BE2C (cell line): ENCODE measurements around the gene SRC.

Source experiments
- DNase-seq: peaks from one replicate; pipeline ENCODE4 v3.0.0-alpha.2; 2020
- H3K27me3 ChIP-seq: fragments of 250-450 bp; sonication (Bioruptor Pico); 2 replicates; pipeline ENCODE4 v1.5.1; 2020; ENCODE audit warnings: mild to moderate bottlenecking
- H3K36me3 ChIP-seq: fragments of 250-450 bp; sonication (Bioruptor Pico); 2 replicates; pipeline ENCODE4 v1.5.1; 2020; ENCODE audit warnings: mild to moderate bottlenecking
- H3K4me1 ChIP-seq: fragments of 250-450 bp; sonication (Bioruptor Pico); 2 replicates; pipeline ENCODE4 v1.5.1; 2020
- H3K4me3 ChIP-seq: 2 replicates; pipeline ENCODE4 v1.5.1; 2011; ENCODE audit warnings: low read depth, low read length
- H3K9me3 ChIP-seq: fragments of 250-450 bp; sonication (Bioruptor Pico); 2 replicates; pipeline ENCODE4 v1.5.1; 2020
- CTCF ChIP-seq: IDR thresholded peaks from 2 replicates; pipeline ENCODE4 v1.5.1; 2012; ENCODE audit warnings: mild to moderate bottlenecking, low read depth, low read length

Gene SRC

GRCh38 chr20:37308086-37309050 lies 37.6 kb upstream of the SRC start:
- no peaks in the 10 kb centered on the region for H3K27me3 ChIP-seq
- H3K36me3 ChIP-seq: peaks cover 25% of the 10 kb centered on the region
- no peak overlapping the region for H3K4me3 ChIP-seq
- H3K4me1 ChIP-seq: no peaks in the 10 kb centered on the region; the same call in 1 of the 2 replicates
- H3K9me3 ChIP-seq: no peaks in the 10 kb centered on the region
- TF ChIP-seq CTCF: no peak
- DNase-seq: no peak

- Histone ChIP-seq H3K4me3 (no peak overlapping the region), H3K9me3 (no peaks in the 10 kb centered on the region), H3K27me3 (no peaks in the 10 kb centered on the region), H3K4me1 (peaks cover 8% of the 10 kb centered on the region), H3K36me3 (peaks cover 19% of the 10 kb centered on the region)
- no peak for TF ChIP-seq CTCF
- DNase-seq: no peak
These were observed 36.6 kb upstream of the SRC start for GRCh38 chr20:37309290-37309689.

- Histone ChIP-seq H3K36me3 (peaks cover 19% of the 10 kb centered on the region), H3K9me3 (no peaks in the 10 kb centered on the region), H3K4me3 (no peak overlapping the region), H3K27me3 (no peaks in the 10 kb centered on the region), H3K4me1 (peaks cover 16% of the 10 kb centered on the region)
- DNase-seq: no peak
- TF ChIP-seq CTCF: no peak
These were observed 35.9 kb upstream of the SRC start for GRCh38 chr20:37309936-37310590.

GRCh38 chr20:37310951-37311350 lies 35.0 kb upstream of the SRC start:
- no peak overlapping the region for H3K4me3 ChIP-seq
- peaks cover 22% of the 10 kb centered on the region for H3K4me1 ChIP-seq
- no peaks in the 10 kb centered on the region for H3K27me3 ChIP-seq
- no peaks in the 10 kb centered on the region for H3K9me3 ChIP-seq
- no peak for TF ChIP-seq CTCF
- H3K36me3 ChIP-seq: peaks cover 24% of the 10 kb centered on the region
- no peak for DNase-seq

- no peak for TF ChIP-seq CTCF
- Histone ChIP-seq H3K4me1 (peaks cover 22% of the 10 kb centered on the region), H3K36me3 (peaks cover 20% of the 10 kb centered on the region), H3K4me3 (no peak overlapping the region), H3K27me3 (no peaks in the 10 kb centered on the region), H3K9me3 (no peaks in the 10 kb centered on the region)
- no peak for DNase-seq
These were observed 34.1 kb upstream of the SRC start for GRCh38 chr20:37311710-37312355.
